Activated CD4-positive, CD25-positive, alpha-beta regulatory T cell treated with anti-CD3 and anti-CD28 coated beads, Interleukin-2, amount 50 U/mL, for 16 hours (primary cell): ENCODE data around the gene FIBP.

Experiments
- DNase-seq: peaks from one replicate; pipeline ENCODE4 v3.0.0-alpha.2; 2020; ENCODE audit warnings: low read depth, low spot score

Gene FIBP

DNA sequence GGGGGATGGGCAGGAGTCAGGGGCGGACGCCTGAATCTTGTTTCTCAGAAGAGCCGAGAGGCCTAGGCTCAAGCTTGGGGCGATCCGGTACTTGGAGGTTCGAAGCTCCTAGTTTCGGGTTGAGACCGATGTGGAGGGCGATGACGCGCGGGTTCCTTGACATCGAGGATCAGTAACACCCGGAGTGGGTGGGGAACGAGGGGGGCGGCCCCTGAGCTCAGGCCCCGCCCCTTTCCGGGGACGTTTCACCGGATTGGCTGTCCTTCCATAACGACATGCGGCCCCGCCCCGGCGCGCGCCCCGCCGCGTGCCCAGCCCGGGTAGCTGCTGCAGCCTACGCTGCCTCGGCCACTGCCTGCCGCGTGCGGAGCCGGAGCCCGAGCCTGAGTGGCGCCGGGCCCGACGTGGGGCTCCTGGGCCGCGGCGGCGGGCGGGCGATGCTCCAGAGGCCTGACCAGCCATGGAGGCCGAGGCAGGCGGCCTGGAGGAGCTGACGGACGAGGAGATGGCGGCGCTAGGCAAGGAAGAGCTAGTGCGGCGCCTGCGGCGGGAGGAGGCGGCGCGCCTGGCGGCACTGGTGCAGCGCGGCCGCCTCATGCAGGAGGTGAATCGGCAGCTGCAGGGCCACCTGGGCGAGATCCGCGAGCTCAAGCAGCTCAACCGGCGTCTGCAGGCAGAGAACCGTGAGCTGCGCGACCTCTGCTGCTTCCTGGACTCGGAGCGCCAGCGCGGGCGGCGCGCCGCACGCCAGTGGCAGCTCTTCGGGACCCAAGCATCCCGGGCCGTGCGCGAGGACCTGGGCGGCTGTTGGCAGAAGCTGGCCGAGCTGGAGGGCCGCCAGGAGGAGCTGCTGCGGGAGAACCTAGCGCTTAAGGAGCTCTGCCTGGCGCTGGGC lies 2.3 kb upstream of the FIBP start, which contains the start of gene CCDC85B:
Gene CCDC85B (plus strand): TSS at position 350 of the 895 bp plus-strand sequence. CDS start 111 bp downstream, at position 461.
- DNase-seq: peak; percentile 96

DNA sequence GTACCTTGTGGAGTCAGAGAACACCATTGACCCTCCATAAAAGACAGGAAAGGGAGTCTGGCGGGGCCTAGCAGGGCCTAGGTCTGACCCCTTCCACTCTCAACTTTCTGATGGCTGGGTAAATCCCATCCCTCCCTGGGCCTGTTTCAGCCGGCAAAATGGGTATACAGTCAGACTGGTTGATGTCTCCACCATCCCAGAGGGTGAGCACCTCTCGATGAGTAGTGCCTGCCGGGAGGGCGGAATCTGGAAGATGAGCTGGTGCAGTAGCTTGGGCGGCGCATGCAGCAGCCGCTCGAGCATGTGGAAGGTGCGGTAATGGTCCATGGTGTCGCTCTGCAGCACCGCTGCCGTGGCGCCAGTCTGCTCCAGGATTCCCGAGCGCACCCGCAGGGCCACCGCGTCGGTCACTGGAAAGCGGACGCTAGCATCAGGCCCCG lies 528 bp downstream of the FIBP start:
- no peak for DNase-seq

DNA sequence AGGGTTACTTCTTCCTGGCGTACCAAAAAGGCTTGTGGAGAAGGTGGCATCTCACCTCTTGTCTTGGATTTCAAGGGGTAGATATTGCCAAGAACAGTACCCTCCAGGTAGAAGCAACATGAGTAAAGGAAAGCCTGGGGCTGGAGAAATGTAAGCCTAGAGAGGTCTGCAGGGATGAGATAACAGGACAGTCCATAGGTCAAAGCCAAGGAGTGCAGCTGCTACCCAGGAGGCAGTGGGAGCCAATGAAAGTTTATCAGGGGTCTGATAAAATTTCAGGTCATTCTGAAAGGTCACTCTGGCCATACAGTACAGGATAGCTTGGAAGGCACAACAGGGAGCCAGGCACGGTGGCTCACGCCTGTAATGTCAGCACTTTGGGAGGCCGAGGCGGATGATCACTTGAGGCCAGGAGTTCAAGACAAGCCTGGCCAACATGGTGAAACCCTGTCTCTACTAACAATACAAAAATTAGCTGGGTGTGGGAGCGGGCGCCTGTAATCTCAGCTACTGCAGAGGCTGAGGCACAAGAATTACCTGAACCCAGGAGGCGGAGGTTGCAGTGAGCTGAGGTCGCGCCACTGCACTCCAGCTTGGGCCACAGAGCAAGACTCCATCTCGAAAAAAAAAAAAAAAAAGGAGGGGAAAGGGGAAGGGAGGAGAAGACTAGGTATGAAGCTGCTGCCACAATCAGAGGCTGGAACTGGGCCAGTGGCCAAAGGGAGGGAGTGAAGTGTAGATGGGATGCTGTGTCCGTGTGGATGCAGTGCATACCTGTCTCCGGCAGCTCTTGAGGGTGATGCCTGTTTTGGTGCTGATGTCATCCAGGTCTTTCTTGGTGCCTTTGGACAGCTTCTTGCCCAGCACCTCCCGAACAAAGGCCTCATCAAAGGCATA lies 1.2 kb downstream of the FIBP start:
- no peak for DNase-seq

DNA sequence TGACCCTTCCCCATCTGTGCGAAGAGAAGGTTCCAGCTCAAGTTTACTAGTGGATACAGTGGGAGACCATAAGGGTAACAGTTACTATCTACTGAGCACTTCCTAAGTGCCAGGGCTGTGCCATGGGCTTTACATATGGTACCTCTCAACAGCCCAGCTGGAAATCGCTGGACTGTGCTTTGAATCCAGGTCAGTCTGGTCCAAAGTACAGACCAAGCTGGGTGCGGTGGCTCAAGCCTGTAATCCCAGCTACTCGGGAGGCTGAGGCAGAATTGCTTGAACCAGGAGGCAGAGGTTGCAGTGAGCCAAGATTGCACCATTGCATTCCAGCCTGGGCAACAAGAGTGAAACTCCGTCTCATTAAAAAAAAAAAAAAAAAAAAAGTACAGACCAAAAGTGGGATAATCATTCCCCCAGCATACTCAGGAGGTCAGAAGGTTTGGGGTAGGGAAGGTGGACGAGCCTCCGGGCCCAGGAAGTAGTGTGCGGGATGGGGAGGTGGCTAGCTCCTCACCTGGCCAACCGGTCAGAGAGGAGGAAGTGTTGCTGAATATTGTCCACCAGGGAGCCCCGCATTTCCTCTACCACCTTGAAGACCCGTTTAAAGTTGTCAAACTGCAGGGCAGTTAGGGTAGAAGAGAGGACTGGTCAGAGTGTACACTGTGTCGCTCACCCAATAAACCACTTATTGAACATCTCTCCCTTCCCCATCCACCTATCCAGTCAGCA lies 2.3 kb downstream of the FIBP start:
- no peak for DNase-seq

DNA sequence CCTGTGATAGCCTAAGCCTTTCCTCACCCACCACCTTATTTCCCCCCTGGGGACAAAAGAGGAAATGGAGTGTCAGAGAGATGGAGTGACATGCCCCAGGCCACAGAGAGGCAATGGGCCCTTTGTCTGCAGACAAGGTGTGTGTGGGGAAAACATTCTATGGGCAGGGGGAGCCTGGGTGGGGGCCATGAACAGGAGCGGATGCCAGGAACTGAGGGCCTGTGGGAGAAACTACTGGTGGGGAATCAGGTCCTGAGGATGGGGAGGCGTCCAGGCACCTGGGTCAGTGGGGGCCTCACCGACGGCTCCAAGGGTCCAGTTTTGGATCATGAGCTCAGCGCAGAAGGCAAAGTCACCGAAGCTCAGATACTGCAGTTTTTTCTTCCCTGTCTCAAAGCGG lies 3.0 kb downstream of the FIBP start:
- DNase-seq: no peak

DNA sequence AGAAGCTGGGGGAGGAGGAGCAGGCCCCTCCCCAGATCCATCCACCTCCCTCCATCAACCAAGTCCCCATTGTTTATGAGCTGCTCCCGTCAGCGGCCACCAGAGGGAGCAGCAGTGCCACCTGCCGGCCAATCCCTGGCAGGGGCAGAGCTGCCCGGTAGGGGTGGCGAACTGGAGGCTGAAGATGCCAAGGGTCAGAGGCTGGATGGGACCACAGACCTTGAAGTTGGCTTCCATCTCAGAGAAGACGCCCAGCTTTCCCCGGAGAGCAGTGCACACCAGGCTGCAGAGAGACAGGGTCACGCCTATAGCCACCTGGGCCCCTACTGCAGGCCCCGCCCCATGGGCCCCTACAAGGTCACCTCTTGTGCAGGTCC lies 3.6 kb downstream of the FIBP start:
- DNase-seq: peak; percentile 68

DNA sequence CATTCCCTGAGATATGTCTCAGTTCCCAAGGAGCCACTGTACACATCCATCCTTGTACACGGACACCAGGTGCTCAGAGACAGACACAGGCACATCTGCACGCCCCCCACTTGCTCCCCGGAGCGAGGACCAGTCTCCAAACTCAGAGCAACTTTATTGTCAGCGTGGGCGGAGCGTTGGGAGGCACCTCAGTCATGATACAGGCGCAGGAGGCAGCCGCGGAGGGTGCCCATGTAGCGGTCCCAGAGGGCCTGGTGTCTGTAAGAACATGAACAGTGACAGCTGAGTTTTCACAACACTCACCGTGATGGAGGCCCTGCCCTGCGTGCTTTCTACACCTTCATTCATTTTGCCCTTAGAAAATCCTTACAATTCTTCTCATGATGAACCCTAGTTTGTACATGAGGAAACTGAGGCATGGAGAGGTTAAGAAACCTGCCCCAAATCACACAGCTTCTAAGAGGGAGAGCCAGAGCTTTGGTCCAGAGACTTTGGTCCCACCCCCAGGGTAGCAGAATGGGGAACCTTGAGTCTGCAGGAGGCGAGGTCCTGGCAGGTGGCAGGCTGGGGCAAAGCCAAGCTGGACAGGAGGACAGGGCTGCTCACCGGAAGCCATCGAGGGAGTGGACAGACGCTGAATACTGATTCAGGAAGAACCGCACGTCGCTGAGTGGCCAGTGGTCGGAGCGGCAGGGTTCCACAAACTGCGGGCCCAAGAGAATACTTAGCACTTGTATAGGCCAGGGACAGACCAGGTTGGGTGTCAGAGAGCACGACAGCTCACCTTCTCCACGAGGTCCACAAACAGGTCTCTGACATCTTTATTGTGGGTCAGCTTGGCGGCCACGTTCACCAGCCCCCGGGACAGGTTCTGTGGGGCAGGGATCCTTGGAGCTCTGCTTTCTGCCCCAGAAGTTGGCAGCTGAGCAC lies 4.2 kb downstream of the FIBP start:
- no peak for DNase-seq

DNA sequence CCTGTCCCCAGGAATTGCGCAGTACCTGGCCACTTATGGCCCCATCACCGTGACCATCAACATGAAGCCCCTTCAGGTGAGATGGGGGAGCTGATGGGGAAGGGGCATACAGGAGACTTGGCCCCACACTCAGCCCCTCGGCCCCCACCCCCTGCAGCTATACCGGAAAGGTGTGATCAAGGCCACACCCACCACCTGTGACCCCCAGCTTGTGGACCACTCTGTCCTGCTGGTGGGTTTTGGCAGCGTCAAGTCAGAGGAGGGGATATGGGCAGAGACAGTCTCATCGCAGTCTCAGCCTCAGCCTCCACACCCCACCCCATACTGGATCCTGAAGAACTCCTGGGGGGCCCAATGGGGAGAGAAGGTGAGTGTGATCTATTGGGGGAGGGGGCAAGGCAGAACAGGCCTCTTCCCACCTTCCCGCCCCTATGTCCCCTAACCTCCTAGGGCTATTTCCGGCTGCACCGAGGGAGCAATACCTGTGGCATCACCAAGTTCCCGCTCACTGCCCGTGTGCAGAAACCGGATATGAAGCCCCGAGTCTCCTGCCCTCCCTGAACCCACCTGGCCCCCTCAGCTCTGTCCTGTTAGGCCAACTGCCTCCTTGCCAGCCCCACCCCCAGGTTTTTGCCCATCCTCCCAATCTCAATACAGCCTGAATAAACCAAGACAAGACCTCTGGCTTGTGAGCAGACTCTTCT lies 5.1 kb downstream of the FIBP start:
- DNase-seq: no peak

DNA sequence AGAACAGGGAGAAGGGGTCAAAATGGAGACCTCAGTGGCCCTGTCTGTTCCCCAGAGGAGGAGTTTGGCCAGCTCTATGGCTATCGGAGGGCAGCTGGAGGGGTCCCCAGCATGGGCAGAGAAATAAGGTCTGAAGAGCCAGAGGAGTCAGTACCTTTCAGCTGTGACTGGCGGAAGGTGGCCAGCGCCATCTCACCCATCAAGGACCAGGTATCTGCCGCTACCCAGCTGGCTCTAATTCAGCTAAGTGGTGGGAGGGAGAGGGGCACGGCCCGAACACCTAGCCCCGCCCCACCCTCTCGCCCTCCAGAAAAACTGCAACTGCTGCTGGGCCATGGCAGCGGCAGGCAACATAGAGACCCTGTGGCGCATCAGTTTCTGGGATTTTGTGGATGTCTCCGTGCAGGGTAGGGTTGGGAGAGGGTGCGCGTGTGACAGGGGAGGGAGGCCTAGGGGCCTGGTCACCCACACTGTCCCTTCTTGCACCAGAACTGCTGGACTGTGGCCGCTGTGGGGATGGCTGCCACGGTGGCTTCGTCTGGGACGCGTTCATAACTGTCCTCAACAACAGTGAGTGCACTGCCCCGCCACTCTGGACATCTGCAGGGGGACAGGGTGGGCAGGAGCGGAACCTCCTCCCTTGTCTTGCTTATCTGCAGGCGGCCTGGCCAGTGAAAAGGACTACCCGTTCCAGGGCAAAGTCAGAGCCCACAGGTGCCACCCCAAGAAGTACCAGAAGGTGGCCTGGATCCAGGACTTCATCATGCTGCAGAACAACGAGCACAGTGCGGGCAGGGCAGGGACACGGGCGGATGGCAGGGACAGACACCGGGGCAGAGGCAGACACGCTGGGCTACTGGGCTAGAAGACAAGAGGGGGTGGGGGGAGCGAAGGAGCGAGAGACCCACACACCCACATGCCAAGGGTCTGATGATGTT lies 5.9 kb downstream of the FIBP start:
- DNase-seq: no peak

DNA sequence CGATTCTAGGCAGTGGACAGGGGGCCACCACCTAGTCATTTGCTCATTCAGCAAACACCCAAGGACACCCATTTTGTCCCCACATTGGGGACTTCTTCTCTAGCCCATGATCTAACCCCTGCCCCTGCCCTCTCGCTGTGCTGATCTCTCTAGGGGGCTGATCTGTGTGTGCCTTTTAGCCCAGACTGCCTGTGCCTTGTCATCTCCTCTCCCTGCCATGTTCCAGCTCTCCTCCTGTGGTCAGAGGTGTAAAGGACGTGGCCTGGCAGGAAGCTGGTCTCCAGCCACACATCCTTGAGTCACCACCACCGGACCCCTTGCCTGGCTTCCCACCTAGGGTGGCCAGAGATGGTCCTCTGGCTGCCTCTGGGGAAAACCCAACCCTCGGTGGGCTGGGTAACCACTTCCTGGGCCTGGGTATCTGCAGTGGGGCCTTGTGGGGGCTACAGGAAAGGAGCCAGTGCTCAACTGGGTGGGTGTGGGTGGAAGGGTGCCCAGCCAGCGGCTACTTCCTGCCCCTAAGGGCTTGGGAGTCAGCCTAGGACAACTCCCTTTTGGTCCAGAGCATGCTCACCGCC lies 7.3 kb downstream of the FIBP start:
- no peak for DNase-seq

DNA sequence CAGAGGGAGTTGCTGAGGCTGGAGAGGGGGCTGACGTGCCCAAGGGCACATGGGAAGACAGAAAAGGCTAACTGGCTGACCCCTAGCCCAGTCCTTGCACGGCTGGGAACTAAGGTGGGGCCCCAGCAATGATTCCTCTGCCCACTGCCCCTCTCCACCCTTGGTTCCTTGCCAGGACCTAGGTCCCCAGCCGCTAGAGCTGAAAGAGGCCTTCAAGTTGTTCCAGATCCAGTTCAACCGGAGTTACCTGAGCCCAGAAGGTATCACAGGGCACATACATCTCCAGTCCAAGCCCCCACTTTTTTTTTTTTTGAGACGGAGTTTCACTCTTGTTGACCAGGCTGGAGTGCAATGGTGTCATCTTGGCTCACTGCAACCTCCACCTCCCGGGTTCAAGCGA lies 8.2 kb downstream of the FIBP start:
- no peak for DNase-seq

DNA sequence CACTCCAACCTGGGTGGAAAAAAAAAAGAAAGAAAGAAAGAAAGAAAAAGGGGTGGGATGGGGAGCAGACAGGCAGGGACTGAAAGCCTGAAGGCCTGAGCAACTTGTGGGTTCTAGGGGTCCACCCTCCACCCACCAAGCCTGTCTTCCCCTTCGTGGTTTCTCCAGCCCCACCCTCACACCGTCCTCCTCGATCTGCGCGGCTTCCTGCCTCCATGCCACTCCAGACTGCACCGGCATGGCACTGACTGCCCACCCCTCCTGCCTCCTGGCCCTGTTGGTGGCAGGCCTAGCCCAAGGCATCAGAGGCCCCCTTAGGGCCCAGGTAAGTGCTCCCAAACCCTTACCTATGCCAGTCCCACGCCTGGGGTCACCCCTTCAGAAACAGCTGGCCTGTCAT lies 8.7 kb downstream of the FIBP start, which contains the start of gene CTSW:
Gene CTSW (plus strand): TSS at position 221 of the 400 bp plus-strand sequence. CDS start 18 bp downstream, at position 239.
- no peak for DNase-seq

DNA sequence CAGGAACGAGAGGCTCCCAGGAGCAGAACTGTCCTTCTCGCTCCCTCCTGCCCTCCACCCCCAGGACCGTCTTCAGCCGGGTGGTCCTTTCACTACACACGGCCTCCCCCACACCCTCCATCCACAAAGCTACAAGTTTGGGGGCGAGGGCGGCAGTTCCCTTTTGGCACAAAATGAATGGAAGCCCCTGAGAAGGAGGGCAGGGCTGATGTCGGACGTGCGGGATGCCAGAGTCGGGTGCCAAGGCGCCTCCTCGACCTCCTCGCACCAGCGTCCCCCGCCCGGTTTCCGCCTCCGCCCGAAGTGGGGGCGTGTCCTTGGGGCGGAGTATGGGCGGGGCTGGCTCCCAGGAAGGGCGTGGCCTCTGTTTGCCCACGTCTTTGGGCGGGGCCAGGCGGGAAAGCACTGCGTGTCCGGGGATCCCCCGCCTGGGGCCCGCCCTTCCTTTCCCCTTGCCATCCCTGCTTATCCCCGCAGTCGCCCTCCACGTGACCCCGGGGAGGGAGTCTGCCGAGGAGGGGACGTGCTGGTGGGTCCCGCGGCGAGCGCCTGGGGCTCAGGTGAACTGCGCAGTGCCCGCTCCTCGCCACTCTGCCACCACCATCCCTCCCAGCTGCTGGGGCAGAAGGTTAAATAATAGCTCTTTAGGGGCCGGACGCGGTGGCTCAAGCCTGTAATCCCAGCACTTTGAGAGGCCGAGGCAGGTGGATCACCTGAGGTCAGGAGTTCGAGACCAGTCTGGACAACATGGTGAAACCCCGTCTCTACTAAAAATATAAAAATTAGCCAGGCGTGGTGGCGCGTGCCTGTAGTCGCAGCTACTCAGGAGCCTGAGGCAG lies 14.7 kb downstream of the FIBP start:
- peak; percentile 93 for DNase-seq

DNA sequence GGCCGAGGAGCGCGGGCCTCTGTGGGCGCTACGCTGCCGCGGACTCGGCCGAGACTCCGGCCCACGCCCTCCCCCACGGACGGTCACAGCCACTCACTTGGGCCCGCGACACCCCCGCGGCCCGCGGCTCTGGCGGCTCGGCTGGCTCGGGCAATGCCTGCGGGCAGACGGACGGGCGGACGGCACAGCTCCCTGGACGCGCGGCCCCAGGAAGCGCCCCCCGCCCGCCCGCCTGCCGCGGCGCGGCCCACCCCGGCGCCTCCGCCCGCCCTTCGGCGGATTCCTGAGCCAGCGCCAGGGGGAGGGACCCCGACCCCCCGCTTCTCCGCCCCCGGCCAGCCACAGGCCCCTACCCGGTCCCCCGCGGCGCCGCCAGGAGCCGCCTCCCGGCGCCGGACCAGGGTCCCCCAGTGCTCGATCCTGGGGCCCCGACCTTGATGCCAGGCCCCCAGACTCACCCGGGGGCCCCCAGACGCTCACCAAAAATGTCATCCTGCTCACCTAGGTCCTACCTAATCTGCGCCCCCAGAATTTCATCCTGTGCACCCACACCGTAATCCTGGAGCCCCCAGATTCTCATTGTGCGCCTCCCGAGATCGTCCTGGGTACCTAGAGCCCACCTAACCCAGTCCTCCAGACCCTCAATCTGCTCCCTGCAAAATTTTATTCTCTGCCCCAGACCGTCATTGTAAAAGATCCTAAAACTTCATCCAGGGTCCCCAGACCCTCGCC lies 15.5 kb downstream of the FIBP start, which contains the start of gene EFEMP2:
Gene EFEMP2 (minus strand): TSS at position 215 of the 732 bp plus-strand sequence. CDS start 446 bp downstream, outside the sequence.
- DNase-seq: no peak

DNA sequence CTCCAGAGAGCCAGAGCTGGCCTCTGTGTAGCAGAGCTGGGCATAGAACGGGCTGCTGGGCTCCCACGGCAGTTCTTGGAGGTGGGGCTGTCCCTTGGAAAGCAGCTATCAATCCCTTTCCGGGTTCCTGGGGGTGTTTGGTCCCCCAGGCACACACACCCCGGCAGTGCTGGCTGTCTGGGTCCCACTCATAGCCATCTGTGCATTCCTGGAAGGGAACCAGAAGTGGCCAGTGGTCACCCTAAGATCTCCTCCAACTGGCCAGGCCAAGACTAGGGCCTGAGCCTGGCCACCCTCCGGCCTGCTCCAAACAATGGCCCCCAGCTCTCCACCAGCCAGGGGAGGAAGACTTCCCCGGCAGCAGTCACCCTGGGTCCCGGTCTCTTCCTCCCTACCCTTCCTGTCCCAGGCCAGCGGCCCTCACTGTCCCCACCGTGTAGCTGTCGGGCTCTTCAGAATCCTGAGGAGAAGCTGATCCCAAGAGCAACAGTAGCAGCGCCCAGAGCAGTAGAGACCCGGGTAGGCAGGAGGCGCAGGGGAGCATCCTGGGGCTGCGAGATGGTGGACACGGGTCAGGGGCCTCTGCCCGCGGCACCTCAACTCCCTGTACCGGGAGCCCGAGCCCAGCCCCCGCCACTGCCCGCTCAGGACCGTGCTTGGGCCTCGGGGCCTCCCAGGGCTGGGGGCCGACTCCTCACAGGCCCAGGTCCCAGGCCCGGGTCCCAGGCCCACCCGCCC lies 16.3 kb downstream of the FIBP start:
- DNase-seq: no peak
